CD14-positive monocyte (primary cell): ENCODE data around the gene NXPH4. TPM values are rescaled to one million over a fixed set of nuclear protein-coding genes. Genes with fewer than 3 reads are reported as not detected.

Experiments used
- DNase-seq, 3 donors: peaks; one replicate each; pipeline ENCODE4 v3.0.0-alpha.2; 2011 to 2022
- H2AFZ ChIP-seq: 2 replicates; pipeline ENCODE4 v1.6.0; 2012; ENCODE audit warnings: mild to moderate bottlenecking, low read depth, low read length, inconsistent platforms; ENCODE audit not compliant: insufficient read depth, poor library complexity, severe bottlenecking
- H3K27ac ChIP-seq, 2 donors: 1 replicate in 1 of 2; 2 replicates in 1 of 2; pipeline ENCODE4 v1.5.1; 2012 to 2013; ENCODE audit warnings: low read length in 2 of 2, control low read depth in 1 of 2, inconsistent platforms in 1 of 2, low read depth in 1 of 2, mild to moderate bottlenecking in 1 of 2
- H3K27me3 ChIP-seq, 2 donors: one replicate each; pipeline versions ENCODE4 v1.6.0 to v1.6.1; 2011 to 2013; ENCODE audit warnings: low read length in 2 of 2; ENCODE audit not compliant: control insufficient read depth in 2 of 2, insufficient read depth in 2 of 2
- H3K36me3 ChIP-seq, 2 donors: replicated peaks in 1 of 2; 1 replicate in 1 of 2; 2 replicates in 1 of 2; pipeline versions ENCODE4 v1.5.1 to v1.6.1; 2012 to 2013; ENCODE audit warnings: low read length in 2 of 2, control low read depth in 1 of 2, inconsistent platforms in 1 of 2, mild to moderate bottlenecking in 1 of 2; ENCODE audit not compliant: insufficient read depth in 2 of 2, control insufficient read depth in 1 of 2
- H3K4me1 ChIP-seq, 2 donors: 1 replicate in 1 of 2; 2 replicates in 1 of 2; pipeline versions ENCODE4 v1.5.1 to v1.6.1; 2012 to 2013; ENCODE audit warnings: low read length in 2 of 2, control low read depth in 1 of 2, inconsistent platforms in 1 of 2, mild to moderate bottlenecking in 1 of 2, moderate library complexity in 1 of 2; ENCODE audit not compliant: insufficient read depth in 2 of 2, control insufficient read depth in 1 of 2
- H3K4me2 ChIP-seq: replicated peaks from 2 replicates; pipeline ENCODE3; 2012; ENCODE audit warnings: low read length, moderate library complexity, mild to moderate bottlenecking; ENCODE audit not compliant: poor library complexity, severe bottlenecking; ENCODE audit errors: extremely low read depth
- H3K4me3 ChIP-seq, 3 experiments: fragments of 200-600 bp in 1 of 3; sonication (generic) in 1 of 3; replicated peaks in 1 of 3; 1 replicate in 2 of 3; 2 replicates in 1 of 3; pipeline ENCODE4 v1.5.1; 2011 to 2013; ENCODE audit warnings: low read length in 3 of 3, mild to moderate bottlenecking in 3 of 3, control low read depth in 2 of 3, low read depth in 2 of 3, inconsistent platforms in 1 of 3, moderate library complexity in 1 of 3
- H3K79me2 ChIP-seq: 2 replicates; pipeline ENCODE4 v1.6.0; 2012; ENCODE audit warnings: mild to moderate bottlenecking, control low read depth, inconsistent platforms, low read length, moderate library complexity; ENCODE audit not compliant: insufficient read depth
- H3K9ac ChIP-seq: 2 replicates; pipeline ENCODE4 v1.6.0; 2017; ENCODE audit warnings: low read length, mild to moderate bottlenecking; ENCODE audit not compliant: insufficient read depth, poor library complexity, severe bottlenecking
- H3K9me3 ChIP-seq, 2 donors: replicated peaks in 1 of 2; 1 replicate in 1 of 2; 2 replicates in 1 of 2; pipeline versions ENCODE4 v1.5.1 to v1.6.1; 2012 to 2013; ENCODE audit warnings: low read length in 2 of 2, control low read depth in 1 of 2; ENCODE audit not compliant: control insufficient read depth in 1 of 2, insufficient read depth in 1 of 2
- H4K20me1 ChIP-seq: 2 replicates; pipeline ENCODE4 v1.6.0; 2012; ENCODE audit warnings: mild to moderate bottlenecking, low read length, control low read depth, moderate library complexity; ENCODE audit not compliant: insufficient read depth
- H3K27ac Mint-ChIP-seq, 7 donors: one replicate each; pipeline ENCODE4 v1.8.0; 2020; ENCODE audit warnings: mild to moderate bottlenecking in 7 of 7, mixed read lengths in 7 of 7, moderate library complexity in 6 of 7, inconsistent platforms in 2 of 7
- H3K27me3 Mint-ChIP-seq, 3 donors: one replicate each; pipeline ENCODE4 v1.8.0; 2021 to 2022; ENCODE audit warnings: low read depth in 3 of 3, mild to moderate bottlenecking in 3 of 3, mixed read lengths in 3 of 3, moderate library complexity in 3 of 3, inconsistent platforms in 1 of 3
- H3K36me3 Mint-ChIP-seq, 2 donors: one replicate each; pipeline ENCODE4 v1.8.0; 2020; ENCODE audit warnings: mixed read lengths in 2 of 2, inconsistent platforms in 1 of 2, mild to moderate bottlenecking in 1 of 2
- H3K4me1 Mint-ChIP-seq: one replicate; pipeline ENCODE4 v1.8.0; 2020; ENCODE audit warnings: mild to moderate bottlenecking, mixed read lengths
- H3K4me3 Mint-ChIP-seq, 2 donors: one replicate each; pipeline ENCODE4 v1.8.0; 2020; ENCODE audit warnings: mild to moderate bottlenecking in 2 of 2, mixed read lengths in 2 of 2, moderate library complexity in 1 of 2
- H3K9me3 Mint-ChIP-seq, 7 donors: one replicate each; pipeline ENCODE4 v1.8.0; 2020 to 2022; ENCODE audit warnings: mixed read lengths in 7 of 7, mild to moderate bottlenecking in 6 of 7, moderate library complexity in 6 of 7, inconsistent platforms in 2 of 7
- CTCF ChIP-seq: fragments of 200-600 bp; IDR thresholded peaks from one replicate; pipeline ENCODE4 v1.8.0; 2022; ENCODE audit warnings: antibody characterized with exemption, mild to moderate bottlenecking
- WGBS: methylation state at CpG from one replicate; pipeline ENCODE4 v1.1.5; 2013; ENCODE audit warnings: missing lambda C conversion rate; ENCODE audit not compliant: insufficient coverage; 5-methylcytosine and 5-hydroxymethylcytosine counted together
- intact Hi-C, 2 donors: fragments of 100-400 bp; cut with micrococcal nuclease; formaldehyde crosslinking; loops; one replicate each; pipeline versions ENCODE4 v1.15.0 to v1.15.1; 2023
- polyA plus RNA-seq, 3 donors: library from polyadenylated mRNA; depleted of rRNA in 1 of 3; unstranded in 2 of 3; stranded (reverse) in 1 of 3; fragments of 300-500 nt in 2 of 3; fragments of >200 nt in 1 of 3; fragmentation: Illumina TruSeq in 2 of 3; gene quantifications; 1 replicate in 2 of 3; 2 replicates in 1 of 3; pipeline ENCODE4 v1.2.3, GENCODE V29; 2012 to 2021

Gene NXPH4
- polyA plus RNA-seq, 3 donors, result not detected

- WGBS, result no CpG with 5 or more reads among the region's 1 CpG
- peaks cover 24 to 25% of the 10 kb centered on the region in 2 donors for H3K36me3 Mint-ChIP-seq
- H3K4me2 ChIP-seq, result no peak overlapping the region
- H3K9me3 Mint-ChIP-seq, result peaks cover 0 to 12% (median 2%) of the 10 kb centered on the region in 7 donors
- no peak overlapping the region for H3K9ac ChIP-seq
- peaks cover 24% of the 10 kb centered on the region for H4K20me1 ChIP-seq
- peaks cover 11 to 13% of the 10 kb centered on the region in 2 donors for H3K27me3 ChIP-seq
- H3K4me1 Mint-ChIP-seq, result peaks cover 52% of the 10 kb centered on the region
- H3K4me3 Mint-ChIP-seq, result no peak overlapping the region
- no peak for DNase-seq
- H3K27ac Mint-ChIP-seq, result peak overlapping the region in 1 of 7 donors; percentile 38
- no peak overlapping the region for H3K4me3 ChIP-seq
- peaks cover 0 to 5% of the 10 kb centered on the region in 2 donors for H3K9me3 ChIP-seq
- TF ChIP-seq CTCF, result no peak
- H2AFZ ChIP-seq, result no peak overlapping the region
- no peak overlapping the region for H3K27ac ChIP-seq
- H3K27me3 Mint-ChIP-seq, result peaks cover 22 to 24% (median 23%) of the 10 kb centered on the region in 3 donors
- intact Hi-C loops, result loop anchor here in 1 of 2 donors (5.0 kb wide), 1 partner anchor 35 kb away; no protein-coding TSS in a partner anchor
- peaks cover 4 to 13% of the 10 kb centered on the region in 2 donors for H3K36me3 ChIP-seq
- peaks cover 50% of the 10 kb centered on the region in 2 donors for H3K4me1 ChIP-seq
- H3K79me2 ChIP-seq, result no peaks in the 10 kb centered on the region
Observed at GRCh38 chr12:57247041-57247440, 30.4 kb downstream of the NXPH4 start.

GRCh38 chr12:57248934-57249742 lies 32.5 kb downstream of the NXPH4 start:
- peak overlapping the region; percentile 75 to 95 (median 90) for H3K27ac Mint-ChIP-seq
- peak overlapping the region; percentile 63 to 79 for H3K27ac ChIP-seq
- H3K27me3 ChIP-seq, result no peaks in the 10 kb centered on the region
- intact Hi-C loops, result loop anchor here in 1 of 2 donors (5.0 kb wide), 1 partner anchor 37 kb away; no protein-coding TSS in a partner anchor
- H3K4me3 Mint-ChIP-seq, result peak overlapping the region; percentile 81 to 96
- peaks cover 8 to 15% of the 10 kb centered on the region in 2 donors for H3K36me3 ChIP-seq
- no peak for TF ChIP-seq CTCF
- H3K27me3 Mint-ChIP-seq, result peaks cover 2 to 6% (median 4%) of the 10 kb centered on the region in 3 donors
- peak overlapping the region; percentile 71 for H3K4me2 ChIP-seq
- peak overlapping the region; percentile 47 for H3K9ac ChIP-seq
- no peaks in the 10 kb centered on the region for H3K79me2 ChIP-seq
- peaks cover 29 to 34% of the 10 kb centered on the region in 2 donors for H3K36me3 Mint-ChIP-seq
- peak; percentile 62 to 89 (median 76) for DNase-seq
- peak overlapping the region; percentile 46 to 73 (median 63) for H3K4me3 ChIP-seq
- H3K9me3 ChIP-seq, result no peaks in the 10 kb centered on the region
- 40% methylated on average over 1 of the region's 7 CpGs for WGBS
- peak overlapping the region; percentile 74 for H2AFZ ChIP-seq
- no peaks in the 10 kb centered on the region for H3K9me3 Mint-ChIP-seq
- H4K20me1 ChIP-seq, result peaks cover 4% of the 10 kb centered on the region
- H3K4me1 Mint-ChIP-seq, result peaks cover 34% of the 10 kb centered on the region
- H3K4me1 ChIP-seq, result peaks cover 29% of the 10 kb centered on the region in 2 donors
